PC-9 (cell line): ENCODE data around the gene PFKFB4. TPM values are rescaled to one million over a fixed set of nuclear protein-coding genes. Genes with fewer than 3 reads are reported as not detected.

Experiments used
- BruUV-seq: library from RNA; stranded (reverse); fragments of 400-500 nt; replicated peaks from 2 replicates; lab custom pipeline; 2021; lab: Mats Ljungman, UMichigan
- CTCF ChIA-PET: fragments of 300-600 bp; sonication (Branson Sonifier 250); formaldehyde crosslinking; loops from one replicate; lab custom pipeline; 2022; ENCODE audit warnings: antibody characterized with exemption; lab: Charles Lee
- POLR2A ChIA-PET: fragments of 300-600 bp; sonication (Branson Sonifier 250); formaldehyde crosslinking; loops from one replicate; lab custom pipeline; 2022; ENCODE audit warnings: antibody characterized with exemption; ENCODE audit not compliant: unreplicated experiment; lab: Charles Lee
- DNase-seq, 2 experiments: peaks; one replicate each; pipeline versions ENCODE4 v3.0.0 to v3.0.0-alpha.2; 2015 to 2022; ENCODE audit warnings: mixed read lengths in 1 of 2
- H2AFZ ChIP-seq: fragments of 200-600 bp; sonication (generic); 2 replicates; pipeline ENCODE4 v1.8.1; 2017; ENCODE audit warnings: antibody characterized with exemption
- H3F3A ChIP-seq: fragments of 200-600 bp; sonication (generic); 2 replicates; pipeline ENCODE4 v1.8.1; 2017; ENCODE audit warnings: antibody characterized with exemption, mild to moderate bottlenecking, low read depth; ENCODE audit not compliant: insufficient read depth
- H3K27ac ChIP-seq: fragments of 200-600 bp; sonication (generic); 2 replicates; pipeline ENCODE4 v1.6.1; 2016; ENCODE audit warnings: mixed run types
- H3K27me3 ChIP-seq: fragments of 200-600 bp; sonication (generic); 2 replicates; pipeline ENCODE4 v1.6.1; 2016; ENCODE audit warnings: low read depth, mixed run types; ENCODE audit not compliant: insufficient read depth
- H3K36me3 ChIP-seq: fragments of 200-600 bp; sonication (generic); 2 replicates; pipeline ENCODE4 v1.6.1; 2016; ENCODE audit warnings: low read depth, mixed run types
- H3K4me1 ChIP-seq: fragments of 200-600 bp; sonication (generic); replicated peaks from 2 replicates; pipeline ENCODE4 v1.6.1; 2016; ENCODE audit warnings: mixed run types; ENCODE audit not compliant: insufficient read depth
- H3K4me2 ChIP-seq: fragments of 200-600 bp; sonication (generic); 2 replicates; pipeline ENCODE4 v1.6.1; 2017; ENCODE audit warnings: mixed run types
- H3K4me3 ChIP-seq: fragments of 200-600 bp; sonication (generic); 2 replicates; pipeline ENCODE4 v1.6.1; 2016; ENCODE audit warnings: mixed run types
- H3K79me2 ChIP-seq: fragments of 200-600 bp; sonication (generic); 2 replicates; pipeline ENCODE4 v1.6.1; 2017; ENCODE audit warnings: low read depth, mixed run types
- H3K9me2 ChIP-seq: fragments of 200-600 bp; sonication (generic); 2 replicates; pipeline ENCODE4 v1.8.1; 2017; ENCODE audit warnings: mild to moderate bottlenecking; ENCODE audit not compliant: insufficient read depth
- H3K9me3 ChIP-seq: fragments of 200-600 bp; sonication (generic); 2 replicates; pipeline ENCODE4 v1.8.1; 2016; ENCODE audit warnings: low read depth; ENCODE audit not compliant: insufficient read depth
- H4K20me1 ChIP-seq: fragments of 200-600 bp; sonication (generic); 2 replicates; pipeline ENCODE4 v1.8.1; 2017; ENCODE audit not compliant: insufficient read depth
- CTCF ChIP-seq: fragments of 200-600 bp; sonication (generic); conservative IDR thresholded peaks from 2 replicates; pipeline ENCODE4 v1.6.1; 2017; ENCODE audit warnings: mixed run types, antibody characterized with exemption, mild to moderate bottlenecking, moderate library complexity
- EZH2 ChIP-seq: fragments of 200-600 bp; sonication (generic); IDR thresholded peaks from 2 replicates; pipeline ENCODE4 v1.8.0; 2017; ENCODE audit warnings: antibody characterized with exemption, low read depth
- intact Hi-C: fragments of 100-400 bp; cut with micrococcal nuclease; formaldehyde crosslinking; loops from one replicate; pipeline ENCODE4 v1.10.0; 2022; ENCODE audit not compliant: unreplicated experiment
- total RNA-seq: library from RNA; stranded (reverse); gene quantifications from 2 replicates; pipeline ENCODE4 v1.2.3, GENCODE V29; 2021

PFKFB4 gene
- total RNA-seq, 1 experiment from 2014 or later, result 13.3 TPM

- ChIA-PET POLR2A (no interaction called here), CTCF (no interaction called here)
- H3K4me3 ChIP-seq, result no peak overlapping the region
- no peak overlapping the region for H3K27ac ChIP-seq
- H3K4me2 ChIP-seq, result no peak overlapping the region
- H3K27me3 ChIP-seq, result no peaks in the 10 kb centered on the region
- peaks cover 22% of the 10 kb centered on the region for H3K4me1 ChIP-seq
- no peaks in the 10 kb centered on the region for H3K79me2 ChIP-seq
- H3K36me3 ChIP-seq, result no peaks in the 10 kb centered on the region
- no peak for TF ChIP-seq CTCF
- no peak for TF ChIP-seq EZH2
- BruUV-seq, result no TSS peak
- intact Hi-C loops, result no loop called here
- H2AFZ ChIP-seq, result no peak overlapping the region
- no peaks in the 10 kb centered on the region for H3K9me3 ChIP-seq
- H3F3A ChIP-seq, result peaks cover 14% of the 10 kb centered on the region; the same call in 1 of the 2 replicates
- H3K9me2 ChIP-seq, result no peaks in the 10 kb centered on the region
- DNase-seq, result no peak
- H4K20me1 ChIP-seq, result no peaks in the 10 kb centered on the region
Measured at GRCh38 chr3:48562367-48563095, 5.9 kb upstream of the PFKFB4 start.

GRCh38 chr3:48561045-48561736 is 4.6 kb upstream of the PFKFB4 start:
- no TSS peak for BruUV-seq
- no peaks in the 10 kb centered on the region for H4K20me1 ChIP-seq
- no peak overlapping the region for H2AFZ ChIP-seq
- H3K4me3 ChIP-seq, result no peak overlapping the region
- POLR2A ChIA-PET, result no interaction called here
- no peak for TF ChIP-seq CTCF
- H3K9me2 ChIP-seq, result no peaks in the 10 kb centered on the region
- H3K79me2 ChIP-seq, result no peaks in the 10 kb centered on the region
- H3K27ac ChIP-seq, result no peak overlapping the region
- peaks cover 20% of the 10 kb centered on the region; the same call in 1 of the 2 replicates for H3F3A ChIP-seq
- CTCF ChIA-PET, result interaction anchor here (0.6 kb wide), 2 partner anchors 276 to 763 kb away, joined by 4 to 5 read pairs; no protein-coding TSS in a partner anchor
- intact Hi-C loops, result no loop called here
- no peaks in the 10 kb centered on the region for H3K9me3 ChIP-seq
- H3K4me2 ChIP-seq, result no peak overlapping the region
- peaks cover 27% of the 10 kb centered on the region for H3K4me1 ChIP-seq
- no peaks in the 10 kb centered on the region for H3K36me3 ChIP-seq
- DNase-seq, result peak in 1 of 2 experiments; percentile 25
- no peaks in the 10 kb centered on the region for H3K27me3 ChIP-seq

GRCh38 chr3:48560648-48561018 is 4.0 kb upstream of the PFKFB4 start:
- DNase-seq, result no peak
- no TSS peak for BruUV-seq
- TF ChIP-seq EZH2 (no peak), CTCF (no peak)
- no peaks in the 10 kb centered on the region for H4K20me1 ChIP-seq
- CTCF ChIA-PET, result interaction anchor here (0.6 kb wide), 2 partner anchors 275 to 763 kb away, joined by 4 to 5 read pairs; no protein-coding TSS in a partner anchor
- no peaks in the 10 kb centered on the region for H3K9me2 ChIP-seq
- H3K4me2 ChIP-seq, result no peak overlapping the region
- H3F3A ChIP-seq, result peaks cover 20% of the 10 kb centered on the region; the same call in 1 of the 2 replicates
- no peak overlapping the region for H2AFZ ChIP-seq
- H3K9me3 ChIP-seq, result no peaks in the 10 kb centered on the region
- no peaks in the 10 kb centered on the region for H3K79me2 ChIP-seq
- intact Hi-C loops, result no loop called here
- POLR2A ChIA-PET, result no interaction called here
- no peaks in the 10 kb centered on the region for H3K27me3 ChIP-seq
- no peak overlapping the region for H3K27ac ChIP-seq
- H3K36me3 ChIP-seq, result no peaks in the 10 kb centered on the region
- no peak overlapping the region for H3K4me3 ChIP-seq
- H3K4me1 ChIP-seq, result peaks cover 27% of the 10 kb centered on the region
